GM12865 (cell line): ENCODE measurements around the gene ROBO1.

Experiments
- DNase-seq: peaks from one replicate; pipeline ENCODE4 v3.0.0; 2010; ENCODE audit warnings: low read depth
- H3K4me3 ChIP-seq: 2 replicates; pipeline ENCODE4 v1.5.1; 2011; ENCODE audit warnings: mild to moderate bottlenecking, low read depth, low read length, control low read depth
- CTCF ChIP-seq: IDR thresholded peaks from 2 replicates; pipeline ENCODE4 v1.5.1; 2011; ENCODE audit warnings: low read length, control low read depth, low read depth, inconsistent platforms; ENCODE audit not compliant: insufficient read depth; ENCODE audit errors: missing control alignments

Gene ROBO1

DNA sequence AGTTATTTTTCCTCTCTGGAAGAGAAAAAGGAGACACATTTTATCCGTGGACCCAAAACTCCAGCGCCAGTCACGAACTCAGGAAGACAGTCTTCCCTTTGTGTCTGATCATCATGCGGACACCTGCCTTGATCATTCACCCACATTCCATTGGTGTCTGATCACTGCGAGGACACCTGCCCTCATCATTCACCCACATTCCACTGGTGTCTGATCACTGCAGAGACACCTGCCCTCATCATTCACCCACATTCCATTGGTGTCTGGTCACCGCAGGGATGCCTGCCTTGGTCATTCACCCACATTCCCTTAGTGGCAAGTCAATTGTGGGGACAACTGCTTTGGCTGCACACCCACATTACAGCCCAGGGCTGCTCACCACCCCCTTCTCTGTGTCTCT lies 148.9 kb downstream of the ROBO1 start:
- no peak for TF ChIP-seq CTCF
- no peak for DNase-seq
- H3K4me3 ChIP-seq, result no peak overlapping the region

DNA sequence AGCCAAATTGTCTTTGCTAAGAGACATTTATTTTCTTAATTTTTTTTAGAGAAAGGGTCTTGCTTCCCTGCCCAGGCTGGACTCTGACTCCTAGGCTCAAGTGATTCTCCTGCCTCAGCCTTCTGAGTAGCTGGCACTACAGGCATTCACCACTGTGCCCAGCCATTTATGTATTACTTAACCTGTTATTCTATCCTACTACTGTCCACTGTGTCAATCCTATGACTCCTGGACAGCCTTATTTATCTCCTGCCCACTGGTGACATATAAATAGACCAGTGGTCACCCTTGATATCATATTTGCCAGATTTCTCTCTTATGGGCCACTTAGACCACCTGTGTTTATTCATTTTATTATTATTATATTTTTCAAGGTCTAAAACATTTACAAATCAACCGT lies 161.4 kb downstream of the ROBO1 start:
- TF ChIP-seq CTCF, result no peak
- DNase-seq, result no peak
- no peak overlapping the region for H3K4me3 ChIP-seq

DNA sequence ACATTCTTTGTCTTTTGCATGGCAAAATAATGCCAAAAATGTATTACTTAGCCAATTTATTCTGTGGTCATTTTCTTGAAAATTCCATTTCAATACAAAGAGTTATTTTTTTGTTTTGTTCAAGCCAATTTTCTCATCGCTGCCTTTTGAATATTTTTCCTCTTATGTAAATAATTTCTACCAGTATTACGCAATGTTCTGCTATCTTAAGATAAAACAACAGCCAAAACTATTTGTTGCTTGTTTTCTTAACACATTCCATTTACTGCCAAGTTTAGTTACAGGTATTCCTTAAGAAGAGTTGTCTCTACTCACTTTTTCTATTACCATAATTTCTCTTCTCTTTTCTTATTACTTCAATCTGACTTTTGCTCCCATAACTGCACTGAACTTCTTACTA lies 163.1 kb downstream of the ROBO1 start:
- no peak overlapping the region for H3K4me3 ChIP-seq
- DNase-seq, result no peak
- no peak for TF ChIP-seq CTCF

DNA sequence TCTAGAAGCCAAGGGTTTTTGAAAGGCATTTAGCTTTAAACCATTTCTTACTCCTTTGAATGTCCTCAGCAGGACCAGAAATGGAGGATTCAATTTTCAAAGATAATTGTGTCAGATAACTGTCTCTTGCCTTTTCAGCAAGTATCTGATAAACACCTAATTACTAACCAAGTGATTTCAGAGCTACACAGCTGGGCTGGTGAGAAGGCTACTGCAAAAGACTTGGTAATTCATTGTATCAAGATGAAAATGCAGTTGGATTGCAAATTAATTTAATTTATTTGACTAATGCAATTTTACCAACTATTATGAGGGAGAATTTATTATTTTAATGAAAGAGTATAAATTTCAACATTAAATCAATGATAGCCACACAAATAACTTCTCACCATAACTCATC lies 165.4 kb downstream of the ROBO1 start:
- TF ChIP-seq CTCF, result no peak
- no peak for DNase-seq
- H3K4me3 ChIP-seq, result no peak overlapping the region

- H3K4me3 ChIP-seq, result no peak overlapping the region
- TF ChIP-seq CTCF, result no peak
- DNase-seq, result no peak
Observed at GRCh38 chr3:79598594-79598993, 169.2 kb downstream of the ROBO1 start.

DNA sequence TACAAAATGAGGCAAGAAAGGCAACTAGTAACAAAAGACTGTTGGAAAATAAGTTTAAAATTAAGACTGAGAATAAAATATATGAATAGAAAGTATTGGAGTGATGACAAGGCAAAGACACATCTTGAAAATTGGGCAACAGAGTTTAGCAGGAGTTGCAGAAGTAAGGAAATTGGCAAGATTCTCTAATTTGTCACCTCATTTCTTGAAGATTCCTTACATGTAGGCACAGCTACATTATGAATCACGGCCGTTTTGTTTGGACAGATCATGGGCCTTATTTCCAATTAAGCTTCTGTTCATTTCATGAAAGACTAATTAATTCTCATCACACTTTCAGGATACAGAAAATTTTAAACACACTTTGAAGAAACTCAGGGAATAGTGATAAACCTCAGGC lies 170.1 kb downstream of the ROBO1 start:
- TF ChIP-seq CTCF, result no peak
- no peak overlapping the region for H3K4me3 ChIP-seq
- no peak for DNase-seq

GRCh38 chr3:79587150-79587549 lies 180.6 kb downstream of the ROBO1 start:
- TF ChIP-seq CTCF, result no peak
- no peak overlapping the region for H3K4me3 ChIP-seq
- no peak for DNase-seq
